Measurements from ENCODE around the gene ADAMTS17. TPM values are rescaled to one million over a fixed set of nuclear protein-coding genes. Genes with fewer than 3 reads are reported as not detected.

Gene ADAMTS17
- total and polyA plus RNA-seq, 4 experiments from 2014 or later, result 2.1 to 6.2 (median 4.8) TPM

- no peaks in the 10 kb centered on the region for H3K27me3 Mint-ChIP-seq
- H3K4me1 Mint-ChIP-seq, result peaks cover 0 to 3% (median under 1%) of the 10 kb centered on the region in 4 donors
- H3K4me1 ChIP-seq (ENCODE audit: insufficient read depth, low read length), result no peaks in the 10 kb centered on the region
- peaks cover 0 to 12% of the 10 kb centered on the region in 2 donors for H3K9me3 ChIP-seq (ENCODE audit: control insufficient read depth in 1 of 2, low read length in 2 of 2)
- peaks cover 2 to 25% (median 14%) of the 10 kb centered on the region in 8 donors for H3K9me3 Mint-ChIP-seq
- no peaks in the 10 kb centered on the region for H3K36me3 ChIP-seq (ENCODE audit: insufficient read depth, low read length)
- H3K4me3 ChIP-seq (ENCODE audit: low read length in 2 of 2), result no peak overlapping the region
- intact Hi-C loops (cut with micrococcal nuclease), result no loop called here
- no peak for DNase-seq
- no peak overlapping the region for H3K27ac ChIP-seq (ENCODE audit: low read depth, low read length)
- CTCF ChIA-PET (ENCODE audit: partially characterized antibody), result no interaction called here
- POLR2A ChIA-PET (ENCODE audit: partially characterized antibody), result no interaction called here
- H3K27ac Mint-ChIP-seq, result no peak overlapping the region
- H3K36me3 Mint-ChIP-seq, result peaks cover 2 to 3% of the 10 kb centered on the region in 2 donors
- no peak overlapping the region for H3K4me3 Mint-ChIP-seq
- H3K27me3 ChIP-seq (ENCODE audit: insufficient read depth, low read length), result no peaks in the 10 kb centered on the region
Observed at GRCh38 chr15:100174904-100175275, 166.9 kb downstream of the ADAMTS17 start.

- peaks cover 2 to 3% of the 10 kb centered on the region in 2 donors for H3K36me3 Mint-ChIP-seq
- Histone ChIP-seq H3K36me3 (ENCODE audit: insufficient read depth, low read length) (no peaks in the 10 kb centered on the region), H3K9me3 (ENCODE audit: control insufficient read depth in 1 of 2, low read length in 2 of 2) (peaks cover 0 to 12% of the 10 kb centered on the region in 2 donors), H3K4me3 (ENCODE audit: low read length in 2 of 2) (no peak overlapping the region), H3K27me3 (ENCODE audit: insufficient read depth, low read length) (no peaks in the 10 kb centered on the region), H3K4me1 (ENCODE audit: insufficient read depth, low read length) (no peaks in the 10 kb centered on the region), H3K27ac (ENCODE audit: low read depth, low read length) (no peak overlapping the region)
- POLR2A ChIA-PET (ENCODE audit: partially characterized antibody), result no interaction called here
- peaks cover 0 to 4% (median under 1%) of the 10 kb centered on the region in 4 donors for H3K4me1 Mint-ChIP-seq
- no peaks in the 10 kb centered on the region for H3K27me3 Mint-ChIP-seq
- intact Hi-C loops (cut with micrococcal nuclease), result no loop called here
- CTCF ChIA-PET (ENCODE audit: partially characterized antibody), result interaction anchor here (1.0 kb wide), 1 partner anchor 176 kb away, joined by 3 read pairs; no protein-coding TSS in a partner anchor
- H3K27ac Mint-ChIP-seq, result no peak overlapping the region
- no peak for DNase-seq
- H3K4me3 Mint-ChIP-seq, result no peak overlapping the region
- H3K9me3 Mint-ChIP-seq, result peaks cover 2 to 25% (median 14%) of the 10 kb centered on the region in 8 donors
Observed at GRCh38 chr15:100174159-100174903, 167.4 kb downstream of the ADAMTS17 start.

GRCh38 chr15:100172356-100173024, 169.3 kb downstream of the ADAMTS17 start:
- POLR2A ChIA-PET (ENCODE audit: partially characterized antibody), result no interaction called here
- Mint-ChIP-seq H3K9me3 (peaks cover 2 to 22% (median 13%) of the 10 kb centered on the region in 8 donors), H3K36me3 (peaks cover 2 to 9% of the 10 kb centered on the region in 2 donors), H3K27me3 (no peaks in the 10 kb centered on the region), H3K27ac (no peak overlapping the region), H3K4me1 (peaks cover 0 to 4% (median under 1%) of the 10 kb centered on the region in 4 donors), H3K4me3 (no peak overlapping the region)
- no peak overlapping the region for H3K27ac ChIP-seq (ENCODE audit: low read depth, low read length)
- no peaks in the 10 kb centered on the region for H3K27me3 ChIP-seq (ENCODE audit: insufficient read depth, low read length)
- no peak for DNase-seq
- intact Hi-C loops (cut with micrococcal nuclease), result no loop called here
- no peaks in the 10 kb centered on the region for H3K36me3 ChIP-seq (ENCODE audit: insufficient read depth, low read length)
- H3K4me3 ChIP-seq (ENCODE audit: low read length in 2 of 2), result no peak overlapping the region
- peaks cover 0 to 12% of the 10 kb centered on the region in 2 donors for H3K9me3 ChIP-seq (ENCODE audit: control insufficient read depth in 1 of 2, low read length in 2 of 2)
- no peaks in the 10 kb centered on the region for H3K4me1 ChIP-seq (ENCODE audit: insufficient read depth, low read length)
- CTCF ChIA-PET (ENCODE audit: partially characterized antibody), result no interaction called here

- H3K4me3 Mint-ChIP-seq, result no peak overlapping the region
- no peak for DNase-seq
- Histone ChIP-seq H3K27ac (ENCODE audit: low read depth, low read length) (no peak overlapping the region), H3K27me3 (ENCODE audit: insufficient read depth, low read length) (no peaks in the 10 kb centered on the region), H3K9me3 (ENCODE audit: control insufficient read depth in 1 of 2, low read length in 2 of 2) (peaks cover 0 to 12% of the 10 kb centered on the region in 2 donors), H3K36me3 (ENCODE audit: insufficient read depth, low read length) (no peaks in the 10 kb centered on the region), H3K4me3 (ENCODE audit: low read length in 2 of 2) (no peak overlapping the region), H3K4me1 (ENCODE audit: insufficient read depth, low read length) (no peaks in the 10 kb centered on the region)
- H3K4me1 Mint-ChIP-seq, result peaks cover 0 to 4% (median under 1%) of the 10 kb centered on the region in 4 donors
- H3K27ac Mint-ChIP-seq, result no peak overlapping the region
- ChIA-PET POLR2A (ENCODE audit: partially characterized antibody) (no interaction called here), CTCF (ENCODE audit: partially characterized antibody) (no interaction called here)
- intact Hi-C loops (cut with micrococcal nuclease), result no loop called here
- peaks cover 1 to 9% of the 10 kb centered on the region in 2 donors for H3K36me3 Mint-ChIP-seq
- H3K27me3 Mint-ChIP-seq, result no peaks in the 10 kb centered on the region
- H3K9me3 Mint-ChIP-seq, result peaks cover 2 to 13% (median 6%) of the 10 kb centered on the region in 8 donors
Observed at GRCh38 chr15:100171411-100171810, 170.4 kb downstream of the ADAMTS17 start.

GRCh38 chr15:100170291-100171210, 171.2 kb downstream of the ADAMTS17 start:
- no peaks in the 10 kb centered on the region for H3K27me3 Mint-ChIP-seq
- H3K4me3 ChIP-seq (ENCODE audit: low read length in 2 of 2), result no peak overlapping the region
- intact Hi-C loops (cut with micrococcal nuclease), result no loop called here
- H3K27me3 ChIP-seq (ENCODE audit: insufficient read depth, low read length), result no peaks in the 10 kb centered on the region
- H3K4me3 Mint-ChIP-seq, result peak overlapping the region in 1 of 8 donors; percentile 29
- H3K27ac ChIP-seq (ENCODE audit: low read depth, low read length), result no peak overlapping the region
- H3K36me3 Mint-ChIP-seq, result peaks cover 1 to 13% of the 10 kb centered on the region in 2 donors
- peak in 1 of 5 donors; percentile 0 for DNase-seq
- peaks cover 0 to 4% (median under 1%) of the 10 kb centered on the region in 4 donors for H3K4me1 Mint-ChIP-seq
- H3K36me3 ChIP-seq (ENCODE audit: insufficient read depth, low read length), result no peaks in the 10 kb centered on the region
- H3K9me3 Mint-ChIP-seq, result peaks cover 0 to 8% (median under 1%) of the 10 kb centered on the region in 8 donors
- CTCF ChIA-PET (ENCODE audit: partially characterized antibody), result no interaction called here
- H3K9me3 ChIP-seq (ENCODE audit: control insufficient read depth in 1 of 2, low read length in 2 of 2), result peaks cover 0 to 12% of the 10 kb centered on the region in 2 donors
- H3K4me1 ChIP-seq (ENCODE audit: insufficient read depth, low read length), result no peaks in the 10 kb centered on the region
- POLR2A ChIA-PET (ENCODE audit: partially characterized antibody), result no interaction called here
- H3K27ac Mint-ChIP-seq, result peak overlapping the region in 2 of 7 donors; percentile 46 to 65

GRCh38 chr15:100169615-100170290, 172.0 kb downstream of the ADAMTS17 start:
- H3K27ac ChIP-seq (ENCODE audit: low read depth, low read length), result no peak overlapping the region
- CTCF ChIA-PET (ENCODE audit: partially characterized antibody), result no interaction called here
- no peak overlapping the region for H3K4me3 Mint-ChIP-seq

More at GRCh38 chr15:100169615-100170290, 172.0 kb downstream of the ADAMTS17 start:
- intact Hi-C loops (cut with micrococcal nuclease), result no loop called here
- Mint-ChIP-seq H3K27me3 (no peaks in the 10 kb centered on the region), H3K4me1 (peaks cover 0 to 4% (median under 1%) of the 10 kb centered on the region in 4 donors), H3K27ac (peak overlapping the region in 3 of 7 donors; percentile 7 to 46 (median 11)), H3K36me3 (peaks cover 1 to 13% of the 10 kb centered on the region in 2 donors), H3K9me3 (peaks cover 0 to 6% (median 0%) of the 10 kb centered on the region in 8 donors)
- peaks cover 0 to 12% of the 10 kb centered on the region in 2 donors for H3K9me3 ChIP-seq (ENCODE audit: control insufficient read depth in 1 of 2, low read length in 2 of 2)
- POLR2A ChIA-PET (ENCODE audit: partially characterized antibody), result no interaction called here
- H3K4me1 ChIP-seq (ENCODE audit: insufficient read depth, low read length), result no peaks in the 10 kb centered on the region
- no peaks in the 10 kb centered on the region for H3K27me3 ChIP-seq (ENCODE audit: insufficient read depth, low read length)
- no peak overlapping the region for H3K4me3 ChIP-seq (ENCODE audit: low read length in 2 of 2)
- no peaks in the 10 kb centered on the region for H3K36me3 ChIP-seq (ENCODE audit: insufficient read depth, low read length)
- DNase-seq, result no peak

Data from CD4-positive, alpha-beta memory T cell (primary cell).